Measurements from ENCODE around the gene MGAT4B. TPM values are rescaled to one million over a fixed set of nuclear protein-coding genes. Genes with fewer than 3 reads are reported as not detected.

Gene MGAT4B
- total and polyA plus RNA-seq, 2 of the 13 experiments (the other 11 are each of a cell fraction or from before 2014, with no cell fraction given): 93.5 to 130 TPM

DNA sequence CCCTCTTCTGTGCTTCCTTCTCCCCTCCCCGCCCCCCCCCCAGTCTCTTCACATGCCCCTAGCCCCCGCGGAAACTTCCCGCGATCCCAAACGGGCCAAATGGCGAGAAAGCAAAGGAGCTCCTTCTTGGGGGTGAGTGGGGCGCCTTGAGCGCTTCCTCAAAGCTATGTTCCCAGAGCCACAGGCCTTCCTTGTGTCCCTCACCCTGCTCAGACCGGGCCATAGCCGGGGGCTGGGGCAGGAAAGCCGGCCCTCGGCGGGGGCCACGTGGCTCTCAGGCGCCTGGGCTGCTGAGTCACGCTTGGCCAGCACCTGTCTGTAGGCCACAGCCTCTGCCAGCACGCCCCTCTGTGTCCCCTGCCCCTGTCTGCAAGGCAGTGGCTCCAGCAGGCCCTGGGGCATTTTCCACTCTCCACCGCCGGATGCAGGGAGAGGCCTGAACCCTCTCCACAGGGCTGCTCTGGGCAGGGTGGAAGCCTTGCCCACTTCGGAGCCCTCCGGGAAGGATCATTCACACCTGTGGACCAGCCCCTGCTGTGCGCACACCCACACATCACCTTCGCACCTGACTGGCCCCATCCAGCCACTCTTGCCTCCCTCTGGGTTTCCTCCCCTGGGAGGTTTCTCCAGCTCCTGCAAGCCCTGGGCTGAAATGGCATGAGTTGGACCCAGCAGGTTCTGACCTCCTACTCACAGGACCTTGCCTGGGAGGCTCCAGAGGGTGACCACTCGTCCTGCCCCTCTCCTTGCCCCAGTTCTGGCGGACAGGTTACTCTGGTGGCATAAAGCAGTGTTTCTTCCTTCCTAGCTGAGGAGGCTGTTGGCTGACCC, 12.8 kb upstream of the MGAT4B start (continued):
- TF ChIP-seq, protein P1, sequence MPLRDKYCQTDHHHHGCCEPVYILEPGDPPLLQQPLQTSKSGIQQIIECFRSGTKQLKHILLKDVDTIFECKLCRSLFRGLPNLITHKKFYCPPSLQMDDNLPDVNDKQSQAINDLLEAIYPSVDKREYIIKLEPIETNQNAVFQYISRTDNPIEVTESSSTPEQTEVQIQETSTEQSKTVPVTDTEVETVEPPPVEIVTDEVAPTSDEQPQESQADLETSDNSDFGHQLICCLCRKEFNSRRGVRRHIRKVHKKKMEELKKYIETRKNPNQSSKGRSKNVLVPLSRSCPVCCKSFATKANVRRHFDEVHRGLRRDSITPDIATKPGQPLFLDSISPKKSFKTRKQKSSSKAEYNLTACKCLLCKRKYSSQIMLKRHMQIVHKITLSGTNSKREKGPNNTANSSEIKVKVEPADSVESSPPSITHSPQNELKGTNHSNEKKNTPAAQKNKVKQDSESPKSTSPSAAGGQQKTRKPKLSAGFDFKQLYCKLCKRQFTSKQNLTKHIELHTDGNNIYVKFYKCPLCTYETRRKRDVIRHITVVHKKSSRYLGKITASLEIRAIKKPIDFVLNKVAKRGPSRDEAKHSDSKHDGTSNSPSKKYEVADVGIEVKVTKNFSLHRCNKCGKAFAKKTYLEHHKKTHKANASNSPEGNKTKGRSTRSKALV (CRISPR knock-in tag; IDR thresholded peaks at IDR 0.05): 0 out of 2 replicates have a peak, but pooled peaks have one; percentile 17
- TF ChIP-seq ZNF776 (CRISPR knock-in tag; IDR thresholded peaks at IDR 0.05) (peak; percentile 39; the same call in 1 of the 2 replicates), ZSCAN9 (CRISPR knock-in tag; IDR thresholded peaks at IDR 0.05; ENCODE audit: borderline replicate concordance) (0 out of 2 replicates have a peak, but pooled peaks have one; percentile 30), ZNF83 (CRISPR knock-in tag; IDR thresholded peaks at IDR 0.05; ENCODE audit: borderline replicate concordance) (no peak), AHR (CRISPR knock-in tag; IDR thresholded peaks at IDR 0.05) (no peak), REXO4 (CRISPR knock-in tag; IDR thresholded peaks at IDR 0.05; ENCODE audit: borderline replicate concordance) (peak; percentile 72; the same call in 1 of the 2 replicates), ZNF629 (CRISPR knock-in tag; conservative IDR thresholded peaks at IDR 0.05) (0 out of 2 replicates have a peak, but pooled peaks have one; percentile 30), AKAP8 (CRISPR knock-in tag; IDR thresholded peaks at IDR 0.05) (peak; percentile 61; the same call in 1 of the 2 replicates), PPARG (CRISPR knock-in tag; conservative IDR thresholded peaks at IDR 0.05) (no peak), CREM (IDR thresholded peaks at IDR 0.05) (0 out of 2 replicates have a peak, but pooled peaks have one; percentile 3), CREM (CRISPR knock-in tag; IDR thresholded peaks at IDR 0.05) (no peak), ZNF451 (CRISPR knock-in tag; IDR thresholded peaks at IDR 0.05) (peak; percentile 81), BRCA1 (CRISPR knock-in tag; IDR thresholded peaks at IDR 0.05) (no peak), ZNF20 (CRISPR knock-in tag; IDR thresholded peaks at IDR 0.05) (peak; percentile 81), ZNF879 (CRISPR knock-in tag; IDR thresholded peaks at IDR 0.05) (peak; percentile 64; the same call in 1 of the 2 replicates), ZNF598 (CRISPR knock-in tag; IDR thresholded peaks at IDR 0.05; ENCODE audit: borderline replicate concordance) (no peak), LCORL (IDR thresholded peaks at IDR 0.05) (no peak), LCORL (CRISPR knock-in tag; IDR thresholded peaks at IDR 0.05) (no peak), KLF16 (CRISPR knock-in tag; IDR thresholded peaks at IDR 0.05) (0 out of 4 replicates have a peak, but pooled peaks of 1 of the 2 experiments have one; percentile 47), SP2 (CRISPR knock-in tag; IDR thresholded peaks at IDR 0.05) (peak; percentile 1; the same call in 1 of the 2 replicates)
- TF ChIP-seq, protein P2, sequence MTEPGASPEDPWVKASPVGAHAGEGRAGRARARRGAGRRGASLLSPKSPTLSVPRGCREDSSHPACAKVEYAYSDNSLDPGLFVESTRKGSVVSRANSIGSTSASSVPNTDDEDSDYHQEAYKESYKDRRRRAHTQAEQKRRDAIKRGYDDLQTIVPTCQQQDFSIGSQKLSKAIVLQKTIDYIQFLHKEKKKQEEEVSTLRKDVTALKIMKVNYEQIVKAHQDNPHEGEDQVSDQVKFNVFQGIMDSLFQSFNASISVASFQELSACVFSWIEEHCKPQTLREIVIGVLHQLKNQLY (CRISPR knock-in tag; IDR thresholded peaks at IDR 0.05): peak; percentile 69; the same call in 1 of the 2 replicates
- TF ChIP-seq, protein P3, sequence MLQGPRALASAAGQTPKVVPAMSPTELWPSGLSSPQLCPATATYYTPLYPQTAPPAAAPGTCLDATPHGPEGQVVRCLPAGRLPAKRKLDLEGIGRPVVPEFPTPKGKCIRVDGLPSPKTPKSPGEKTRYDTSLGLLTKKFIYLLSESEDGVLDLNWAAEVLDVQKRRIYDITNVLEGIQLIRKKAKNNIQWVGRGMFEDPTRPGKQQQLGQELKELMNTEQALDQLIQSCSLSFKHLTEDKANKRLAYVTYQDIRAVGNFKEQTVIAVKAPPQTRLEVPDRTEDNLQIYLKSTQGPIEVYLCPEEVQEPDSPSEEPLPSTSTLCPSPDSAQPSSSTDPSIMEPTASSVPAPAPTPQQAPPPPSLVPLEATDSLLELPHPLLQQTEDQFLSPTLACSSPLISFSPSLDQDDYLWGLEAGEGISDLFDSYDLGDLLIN (CRISPR knock-in tag; IDR thresholded peaks at IDR 0.05; ENCODE audit: borderline replicate concordance): peak; percentile 69; the same call in 1 of the 2 replicates
- TF ChIP-seq, protein P4, sequence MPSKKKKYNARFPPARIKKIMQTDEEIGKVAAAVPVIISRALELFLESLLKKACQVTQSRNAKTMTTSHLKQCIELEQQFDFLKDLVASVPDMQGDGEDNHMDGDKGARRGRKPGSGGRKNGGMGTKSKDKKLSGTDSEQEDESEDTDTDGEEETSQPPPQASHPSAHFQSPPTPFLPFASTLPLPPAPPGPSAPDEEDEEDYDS (CRISPR knock-in tag; IDR thresholded peaks at IDR 0.05): 0 out of 2 replicates have a peak, but pooled peaks have one; percentile 11
- TF ChIP-seq, protein P5, sequence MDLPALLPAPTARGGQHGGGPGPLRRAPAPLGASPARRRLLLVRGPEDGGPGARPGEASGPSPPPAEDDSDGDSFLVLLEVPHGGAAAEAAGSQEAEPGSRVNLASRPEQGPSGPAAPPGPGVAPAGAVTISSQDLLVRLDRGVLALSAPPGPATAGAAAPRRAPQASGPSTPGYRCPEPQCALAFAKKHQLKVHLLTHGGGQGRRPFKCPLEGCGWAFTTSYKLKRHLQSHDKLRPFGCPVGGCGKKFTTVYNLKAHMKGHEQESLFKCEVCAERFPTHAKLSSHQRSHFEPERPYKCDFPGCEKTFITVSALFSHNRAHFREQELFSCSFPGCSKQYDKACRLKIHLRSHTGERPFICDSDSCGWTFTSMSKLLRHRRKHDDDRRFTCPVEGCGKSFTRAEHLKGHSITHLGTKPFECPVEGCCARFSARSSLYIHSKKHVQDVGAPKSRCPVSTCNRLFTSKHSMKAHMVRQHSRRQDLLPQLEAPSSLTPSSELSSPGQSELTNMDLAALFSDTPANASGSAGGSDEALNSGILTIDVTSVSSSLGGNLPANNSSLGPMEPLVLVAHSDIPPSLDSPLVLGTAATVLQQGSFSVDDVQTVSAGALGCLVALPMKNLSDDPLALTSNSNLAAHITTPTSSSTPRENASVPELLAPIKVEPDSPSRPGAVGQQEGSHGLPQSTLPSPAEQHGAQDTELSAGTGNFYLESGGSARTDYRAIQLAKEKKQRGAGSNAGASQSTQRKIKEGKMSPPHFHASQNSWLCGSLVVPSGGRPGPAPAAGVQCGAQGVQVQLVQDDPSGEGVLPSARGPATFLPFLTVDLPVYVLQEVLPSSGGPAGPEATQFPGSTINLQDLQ (CRISPR knock-in tag; IDR thresholded peaks at IDR 0.05): no peak

Measured in HepG2 (cell line).